ENCODE data around the gene HDAC9.

Gene HDAC9

GRCh38 chr7:18861514-18862118, 366.1 kb downstream of the HDAC9 start (continued):
- TF ChIP-seq, protein P1, sequence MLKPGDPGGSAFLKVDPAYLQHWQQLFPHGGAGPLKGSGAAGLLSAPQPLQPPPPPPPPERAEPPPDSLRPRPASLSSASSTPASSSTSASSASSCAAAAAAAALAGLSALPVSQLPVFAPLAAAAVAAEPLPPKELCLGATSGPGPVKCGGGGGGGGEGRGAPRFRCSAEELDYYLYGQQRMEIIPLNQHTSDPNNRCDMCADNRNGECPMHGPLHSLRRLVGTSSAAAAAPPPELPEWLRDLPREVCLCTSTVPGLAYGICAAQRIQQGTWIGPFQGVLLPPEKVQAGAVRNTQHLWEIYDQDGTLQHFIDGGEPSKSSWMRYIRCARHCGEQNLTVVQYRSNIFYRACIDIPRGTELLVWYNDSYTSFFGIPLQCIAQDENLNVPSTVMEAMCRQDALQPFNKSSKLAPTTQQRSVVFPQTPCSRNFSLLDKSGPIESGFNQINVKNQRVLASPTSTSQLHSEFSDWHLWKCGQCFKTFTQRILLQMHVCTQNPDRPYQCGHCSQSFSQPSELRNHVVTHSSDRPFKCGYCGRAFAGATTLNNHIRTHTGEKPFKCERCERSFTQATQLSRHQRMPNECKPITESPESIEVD (tag by site-specific recombination; IDR thresholded peaks at IDR 0.05): no peak
- TF ChIP-seq ZNF169 (tag by site-specific recombination; IDR thresholded peaks at IDR 0.05): no peak

DNA sequence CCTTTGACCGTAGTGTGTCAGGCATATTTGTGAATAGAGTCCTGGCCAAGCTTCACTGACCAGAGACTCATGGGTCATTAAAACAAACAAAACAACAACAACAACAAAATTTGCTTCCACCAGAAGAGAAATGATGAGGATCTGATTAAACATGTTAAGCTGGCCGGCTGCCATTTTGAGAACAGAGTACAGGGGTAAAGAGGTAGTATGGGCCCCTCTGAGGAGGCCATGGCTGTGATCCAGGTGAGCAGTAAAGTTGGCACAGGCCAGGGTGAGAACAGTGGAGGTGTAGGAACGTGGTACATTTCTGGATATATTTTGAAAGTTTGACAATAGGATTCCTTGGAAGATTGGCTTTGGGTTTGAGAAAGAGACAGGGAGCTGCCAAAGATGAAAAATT, 369.4 kb downstream of the HDAC9 start:
- H3K27ac ChIP-seq (ENCODE audit: extremely low read depth, low read depth, low read length): no peak overlapping the region
- no peaks in the 10 kb centered on the region for H3K36me3 ChIP-seq (ENCODE audit: control insufficient read depth in 2 of 2, insufficient read depth in 1 of 2, low read length in 2 of 2)
- no peak overlapping the region for H3K4me3 ChIP-seq (ENCODE audit: low read depth, low read length)
- no peaks in the 10 kb centered on the region for H3K9me3 ChIP-seq (ENCODE audit: control insufficient read depth, insufficient read depth, low read depth, low read length)
- ChIA-PET CTCF (no interaction called here), POLR2A (no interaction called here)
- no peaks in the 10 kb centered on the region for H3K4me1 ChIP-seq (ENCODE audit: control insufficient read depth, insufficient read depth, low read length)
- TF ChIP-seq, protein P2, sequence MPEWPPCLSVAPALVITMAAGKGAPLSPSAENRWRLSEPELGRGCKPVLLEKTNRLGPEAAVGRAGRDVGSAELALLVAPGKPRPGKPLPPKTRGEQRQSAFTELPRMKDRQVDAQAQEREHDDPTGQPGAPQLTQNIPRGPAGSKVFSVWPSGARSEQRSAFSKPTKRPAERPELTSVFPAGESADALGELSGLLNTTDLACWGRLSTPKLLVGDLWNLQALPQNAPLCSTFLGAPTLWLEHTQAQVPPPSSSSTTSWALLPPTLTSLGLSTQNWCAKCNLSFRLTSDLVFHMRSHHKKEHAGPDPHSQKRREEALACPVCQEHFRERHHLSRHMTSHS (tag by site-specific recombination; IDR thresholded peaks at IDR 0.05): no peak
- no peak for TF ChIP-seq ZNF645 (tag by site-specific recombination; IDR thresholded peaks at IDR 0.05)

DNA sequence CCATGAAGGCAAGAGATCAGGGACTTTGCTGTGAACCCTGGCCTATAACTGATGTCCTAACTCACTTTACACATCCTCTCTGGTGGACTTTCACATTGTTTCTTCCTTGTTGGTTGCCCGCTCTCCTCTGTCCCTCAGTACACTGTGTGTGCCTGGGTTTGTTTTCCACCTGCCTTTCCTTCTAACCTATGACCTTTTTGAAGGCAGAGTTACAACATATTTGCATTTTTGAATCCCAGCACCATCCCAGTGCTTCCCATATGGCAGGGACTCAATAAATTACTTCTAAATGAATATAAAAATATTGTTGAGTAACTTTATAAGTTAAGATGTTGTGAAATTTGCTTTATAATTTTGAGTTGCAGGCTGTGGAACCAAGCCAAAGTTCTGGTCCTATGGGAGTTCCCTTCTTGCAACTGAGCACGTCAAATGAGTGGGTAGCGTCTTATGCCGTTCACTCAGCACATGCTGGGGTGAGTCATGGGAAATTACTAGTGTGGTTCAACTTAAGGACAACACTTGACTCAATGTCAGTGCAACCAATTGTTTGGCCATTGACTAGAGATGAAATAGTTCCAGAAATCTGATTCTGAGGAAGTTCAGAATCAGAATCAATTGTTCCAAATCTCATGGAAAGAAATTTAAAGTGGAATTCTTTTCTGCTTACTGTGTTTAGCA, 370.9 kb downstream of the HDAC9 start:
- CTCF ChIA-PET: no interaction called here
- POLR2A ChIA-PET: no interaction called here
- H3K4me1 ChIP-seq (ENCODE audit: control insufficient read depth, insufficient read depth, low read length): no peaks in the 10 kb centered on the region
- H3K36me3 ChIP-seq (ENCODE audit: control insufficient read depth in 2 of 2, insufficient read depth in 1 of 2, low read length in 2 of 2): no peaks in the 10 kb centered on the region
- no peaks in the 10 kb centered on the region for H3K9me3 ChIP-seq (ENCODE audit: control insufficient read depth, insufficient read depth, low read depth, low read length)
- peak; percentile 61 for TF ChIP-seq SP7 (tag by site-specific recombination; IDR thresholded peaks at IDR 0.05)
- TF ChIP-seq ZEB2 (tag by site-specific recombination; IDR thresholded peaks at IDR 0.05): 0 out of 2 replicates have a peak, but pooled peaks have one; percentile 24
- no peak for TF ChIP-seq INSM2 (tag by site-specific recombination; IDR thresholded peaks at IDR 0.05)
- no peak overlapping the region for H3K27ac ChIP-seq (ENCODE audit: extremely low read depth, low read depth, low read length)
- no peak overlapping the region for H3K4me3 ChIP-seq (ENCODE audit: low read depth, low read length)

DNA sequence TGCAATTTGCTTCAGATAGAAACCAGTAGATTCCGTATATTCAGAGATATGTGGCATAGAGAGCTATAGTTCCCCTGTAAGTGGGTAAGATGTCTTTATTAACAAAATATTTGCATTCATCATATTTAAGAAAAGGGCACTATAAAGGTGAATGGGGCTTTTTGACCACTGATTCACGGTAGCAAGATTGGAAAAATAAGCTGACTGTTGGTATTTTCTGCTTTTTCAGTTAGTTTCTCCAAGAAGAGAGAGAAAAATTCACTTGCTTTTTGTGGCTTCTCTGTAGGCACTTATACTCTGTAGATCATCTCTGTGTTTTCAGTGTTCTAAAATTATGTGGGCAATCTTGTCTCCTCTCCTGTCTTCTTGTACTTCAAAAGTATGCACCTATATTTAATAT, 376.8 kb downstream of the HDAC9 start:
- no peak overlapping the region for H3K27ac ChIP-seq (ENCODE audit: extremely low read depth, low read depth, low read length)
- POLR2A ChIA-PET: no interaction called here
- no peak overlapping the region for H3K4me3 ChIP-seq (ENCODE audit: low read depth, low read length)
- CTCF ChIA-PET: no interaction called here
- H3K9me3 ChIP-seq (ENCODE audit: control insufficient read depth, insufficient read depth, low read depth, low read length): no peaks in the 10 kb centered on the region
- no peaks in the 10 kb centered on the region for H3K36me3 ChIP-seq (ENCODE audit: control insufficient read depth in 2 of 2, insufficient read depth in 1 of 2, low read length in 2 of 2)
- H3K4me1 ChIP-seq (ENCODE audit: control insufficient read depth, insufficient read depth, low read length): no peaks in the 10 kb centered on the region
- TF ChIP-seq REST (tag by site-specific recombination; IDR thresholded peaks at IDR 0.05) (no peak), YY1 (tag by site-specific recombination; IDR thresholded peaks at IDR 0.05) (no peak), ZNF792 (tag by site-specific recombination; IDR thresholded peaks at IDR 0.05) (no peak), ZNF785 (tag by site-specific recombination; IDR thresholded peaks at IDR 0.05) (no peak), SP2 (tag by site-specific recombination; IDR thresholded peaks at IDR 0.05) (no peak), ZFP37 (tag by site-specific recombination; IDR thresholded peaks at IDR 0.05) (no peak), ZNF16 (tag by site-specific recombination; IDR thresholded peaks at IDR 0.05; ENCODE audit: low read depth) (no peak), ZNF2 (tag by site-specific recombination; IDR thresholded peaks at IDR 0.05) (no peak), ZNF24 (tag by site-specific recombination; IDR thresholded peaks at IDR 0.05) (no peak)
- TF ChIP-seq, protein P3, sequence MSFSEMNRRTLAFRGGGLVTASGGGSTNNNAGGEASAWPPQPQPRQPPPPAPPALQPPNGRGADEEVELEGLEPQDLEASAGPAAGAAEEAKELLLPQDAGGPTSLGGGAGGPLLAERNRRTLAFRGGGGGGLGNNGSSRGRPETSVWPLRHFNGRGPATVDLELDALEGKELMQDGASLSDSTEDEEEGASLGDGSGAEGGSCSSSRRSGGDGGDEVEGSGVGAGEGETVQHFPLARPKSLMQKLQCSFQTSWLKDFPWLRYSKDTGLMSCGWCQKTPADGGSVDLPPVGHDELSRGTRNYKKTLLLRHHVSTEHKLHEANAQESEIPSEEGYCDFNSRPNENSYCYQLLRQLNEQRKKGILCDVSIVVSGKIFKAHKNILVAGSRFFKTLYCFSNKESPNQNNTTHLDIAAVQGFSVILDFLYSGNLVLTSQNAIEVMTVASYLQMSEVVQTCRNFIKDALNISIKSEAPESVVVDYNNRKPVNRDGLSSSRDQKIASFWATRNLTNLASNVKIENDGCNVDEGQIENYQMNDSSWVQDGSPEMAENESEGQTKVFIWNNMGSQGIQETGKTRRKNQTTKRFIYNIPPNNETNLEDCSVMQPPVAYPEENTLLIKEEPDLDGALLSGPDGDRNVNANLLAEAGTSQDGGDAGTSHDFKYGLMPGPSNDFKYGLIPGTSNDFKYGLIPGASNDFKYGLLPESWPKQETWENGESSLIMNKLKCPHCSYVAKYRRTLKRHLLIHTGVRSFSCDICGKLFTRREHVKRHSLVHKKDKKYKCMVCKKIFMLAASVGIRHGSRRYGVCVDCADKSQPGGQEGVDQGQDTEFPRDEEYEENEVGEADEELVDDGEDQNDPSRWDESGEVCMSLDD (tag by site-specific recombination; IDR thresholded peaks at IDR 0.05): no peak
